GM12891 (cell line): ENCODE results near the gene MPND.

Experiments
- DNase-seq: peaks from one replicate; pipeline ENCODE4 v3.0.0; 2011; ENCODE audit warnings: low spot score; ENCODE audit not compliant: insufficient read length
- FAIRE-seq: peaks from 2 replicates; lab custom pipeline; 2011; peaks lifted over from hg19 to GRCh38; lab: Jason Lieb, UNC
- PAX5 ChIP-seq: IDR thresholded peaks from 2 replicates; pipeline ENCODE4 v1.6.1; 2011; ENCODE audit warnings: low read length, moderate library complexity, mild to moderate bottlenecking; ENCODE audit not compliant: insufficient read depth, severe bottlenecking
- POLR2A ChIP-seq: IDR thresholded peaks from 2 replicates; pipeline ENCODE4 v1.6.1; 2011; ENCODE audit warnings: low read depth, low read length, control low read depth
- POLR2AphosphoS5 ChIP-seq: IDR thresholded peaks from 2 replicates; pipeline ENCODE4 v1.6.1; 2011; ENCODE audit warnings: low read depth, low read length, control low read depth
- POU2F2 ChIP-seq: IDR thresholded peaks from 2 replicates; pipeline ENCODE4 v1.6.1; 2011; ENCODE audit warnings: low read depth, mild to moderate bottlenecking, control low read depth, low read length, moderate library complexity
- SPI1 ChIP-seq: IDR thresholded peaks from 2 replicates; pipeline ENCODE4 v1.6.1; 2011; ENCODE audit warnings: low read depth, low read length, control low read depth
- TAF1 ChIP-seq: IDR thresholded peaks from 2 replicates; pipeline ENCODE4 v1.6.1; 2011; ENCODE audit warnings: low read depth, low read length, control low read depth

Gene MPND

DNA sequence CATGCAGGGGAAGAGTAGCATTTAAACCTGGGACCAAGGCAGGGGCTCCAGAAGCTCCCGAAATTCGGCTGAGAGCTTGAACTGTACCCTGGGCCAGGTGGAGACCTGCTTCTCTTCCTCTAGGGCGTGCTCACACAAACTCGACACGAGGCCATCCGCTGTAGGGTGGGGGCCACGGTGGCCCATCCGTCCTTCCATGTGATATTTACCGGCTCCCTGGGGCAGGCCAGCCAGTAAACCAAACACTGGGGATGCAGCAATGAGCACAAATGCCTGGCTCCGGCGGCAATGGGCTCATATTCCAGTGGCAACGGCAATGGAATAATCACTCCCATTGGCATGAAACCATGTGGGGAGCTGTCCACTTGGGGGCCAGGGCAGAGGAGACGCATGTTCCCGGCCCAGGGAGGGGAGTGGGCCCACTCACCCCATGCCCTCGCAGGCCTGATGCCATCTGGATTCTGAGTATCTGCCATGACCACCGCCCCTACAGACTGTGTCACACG lies 46.2 kb downstream of the MPND start:
- no peak for FAIRE-seq
- DNase-seq, result no peak
- no peak for TF ChIP-seq POLR2A
- no peak for TF ChIP-seq POU2F2
- TF ChIP-seq POLR2AphosphoS5, result no peak

DNA sequence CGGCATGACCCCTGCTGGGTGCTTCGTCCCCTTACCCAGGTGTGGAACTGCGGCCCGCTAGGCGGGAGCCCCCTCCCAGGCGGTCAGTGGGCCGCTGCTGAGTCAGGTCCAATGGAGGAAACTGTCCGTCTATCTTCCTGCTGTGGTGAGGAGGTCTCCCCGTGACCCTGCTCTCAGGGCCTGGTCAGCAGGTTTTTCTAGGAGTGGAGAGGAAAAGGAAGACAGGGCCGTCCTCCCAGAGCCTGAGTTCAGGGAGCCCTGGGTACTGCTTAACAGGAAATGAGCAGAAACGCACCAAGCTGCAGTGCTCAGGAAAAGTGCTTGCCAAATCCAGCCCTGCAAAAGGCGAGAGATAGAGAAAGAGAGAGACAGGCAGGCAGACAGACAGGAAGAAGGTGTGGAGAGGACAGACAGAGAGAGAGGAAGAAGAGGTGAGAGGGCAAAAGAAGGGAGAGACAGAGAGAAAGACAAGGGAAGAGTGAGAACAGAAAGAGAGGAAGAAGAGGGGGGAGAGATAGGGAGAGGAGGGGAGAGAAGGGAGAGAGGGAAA lies 46.7 kb downstream of the MPND start:
- no peak for DNase-seq
- FAIRE-seq, result no peak
- no peak for TF ChIP-seq POLR2AphosphoS5
- TF ChIP-seq SPI1, result no peak
- no peak for TF ChIP-seq POU2F2
- TF ChIP-seq PAX5, result no peak
- no peak for TF ChIP-seq TAF1
- no peak for TF ChIP-seq POLR2A

DNA sequence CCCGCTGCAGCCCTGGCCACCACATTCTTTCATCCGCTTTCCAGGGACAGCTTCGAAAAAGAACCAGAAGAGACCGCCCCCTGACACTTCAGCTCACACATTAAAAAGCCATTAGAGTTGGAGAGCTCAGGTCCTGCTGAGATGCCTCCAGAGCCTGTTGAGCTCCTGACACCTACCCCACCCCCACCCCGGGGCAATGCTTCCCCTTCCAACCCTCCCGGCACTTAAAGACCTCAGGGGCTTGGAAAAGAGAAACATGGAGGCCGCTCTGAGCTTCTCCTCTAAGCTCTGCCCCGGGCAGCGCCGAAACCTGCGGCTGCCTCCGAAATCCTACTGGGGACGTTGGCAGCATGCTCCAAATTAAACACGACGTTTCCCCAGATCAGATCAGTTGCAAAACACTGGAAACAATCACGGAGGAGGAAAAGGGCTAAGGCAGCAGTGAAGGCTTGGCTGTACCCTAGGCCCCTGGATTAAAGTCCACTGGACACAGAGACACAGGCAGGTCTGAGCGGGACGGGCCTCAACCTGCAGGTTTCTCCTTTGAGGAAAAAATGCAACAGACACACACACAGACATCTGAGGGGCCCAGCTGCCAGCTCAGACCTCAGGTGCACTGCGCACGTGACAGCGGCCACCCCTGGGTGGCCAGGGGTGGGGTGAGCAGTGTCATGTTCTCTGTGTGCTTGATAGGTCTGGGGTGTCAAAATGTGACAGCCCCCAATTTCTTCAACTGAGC lies 47.4 kb downstream of the MPND start:
- DNase-seq (no peak), FAIRE-seq (no peak)
- TF ChIP-seq TAF1 (no peak), POU2F2 (no peak), SPI1 (no peak), POLR2AphosphoS5 (no peak; the same call in 1 of the 2 replicates), POLR2A (no peak), PAX5 (no peak)

DNA sequence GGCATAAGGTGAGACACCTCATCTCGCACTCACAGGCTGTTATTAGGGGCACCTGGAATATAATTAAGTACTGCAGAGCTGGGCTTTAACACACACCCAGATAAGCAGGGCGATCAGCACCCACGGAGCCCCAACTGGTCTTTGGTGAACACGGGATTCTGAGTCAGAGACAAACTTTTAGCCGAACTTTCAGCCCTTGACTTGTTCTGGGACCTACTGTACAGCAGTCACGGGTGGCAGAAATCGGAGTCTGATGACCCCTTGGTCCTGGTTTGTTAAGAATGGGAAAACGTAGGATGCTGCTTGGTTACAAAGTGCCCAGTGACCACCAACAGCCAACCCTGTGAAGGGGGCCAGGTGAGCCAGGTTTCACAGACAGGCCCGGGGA lies 47.9 kb downstream of the MPND start:
- no peak for FAIRE-seq
- no peak for DNase-seq
- no peak for TF ChIP-seq POU2F2

DNA sequence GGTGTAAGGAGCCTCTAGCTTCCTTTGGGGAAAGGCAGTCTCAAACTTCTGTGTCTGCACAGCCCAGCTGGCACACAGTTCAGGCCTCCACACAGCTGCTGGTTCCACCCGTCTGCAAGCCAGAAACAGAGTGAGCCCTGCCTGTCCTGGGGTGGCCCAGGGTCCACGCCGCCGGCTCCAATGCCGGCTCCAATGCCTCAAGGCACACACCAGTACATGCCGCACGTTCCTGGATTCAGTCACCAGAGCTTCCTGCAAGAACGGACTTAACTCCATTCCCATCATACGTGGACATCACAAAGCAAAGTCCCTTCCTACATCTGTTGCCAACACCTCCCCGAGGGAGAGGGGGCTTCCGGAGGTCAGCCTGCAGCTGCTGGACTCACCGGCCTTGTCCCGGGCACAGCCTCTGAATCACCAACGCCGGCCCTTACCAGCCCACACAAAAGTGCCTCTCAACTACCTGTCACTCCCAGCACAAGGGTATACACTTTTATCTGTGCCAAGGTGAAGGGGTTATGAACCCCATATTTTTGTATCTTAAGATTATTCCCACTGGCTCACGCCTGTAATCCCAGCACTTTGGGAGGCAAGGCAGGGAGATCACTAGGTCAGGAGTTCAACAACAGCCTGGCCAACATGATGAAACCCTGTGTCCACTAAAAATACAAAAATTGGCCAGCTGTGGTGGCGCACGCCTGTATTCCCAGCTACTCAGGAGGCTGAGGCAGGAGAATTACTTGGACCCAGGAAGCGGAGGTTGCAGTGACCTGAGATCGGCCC lies 48.5 kb downstream of the MPND start:
- FAIRE-seq, result no peak
- no peak for DNase-seq
- no peak for TF ChIP-seq TAF1
- TF ChIP-seq POU2F2, result no peak
- TF ChIP-seq POLR2AphosphoS5, result no peak
- no peak for TF ChIP-seq POLR2A
- no peak for TF ChIP-seq PAX5
- TF ChIP-seq SPI1, result no peak

DNA sequence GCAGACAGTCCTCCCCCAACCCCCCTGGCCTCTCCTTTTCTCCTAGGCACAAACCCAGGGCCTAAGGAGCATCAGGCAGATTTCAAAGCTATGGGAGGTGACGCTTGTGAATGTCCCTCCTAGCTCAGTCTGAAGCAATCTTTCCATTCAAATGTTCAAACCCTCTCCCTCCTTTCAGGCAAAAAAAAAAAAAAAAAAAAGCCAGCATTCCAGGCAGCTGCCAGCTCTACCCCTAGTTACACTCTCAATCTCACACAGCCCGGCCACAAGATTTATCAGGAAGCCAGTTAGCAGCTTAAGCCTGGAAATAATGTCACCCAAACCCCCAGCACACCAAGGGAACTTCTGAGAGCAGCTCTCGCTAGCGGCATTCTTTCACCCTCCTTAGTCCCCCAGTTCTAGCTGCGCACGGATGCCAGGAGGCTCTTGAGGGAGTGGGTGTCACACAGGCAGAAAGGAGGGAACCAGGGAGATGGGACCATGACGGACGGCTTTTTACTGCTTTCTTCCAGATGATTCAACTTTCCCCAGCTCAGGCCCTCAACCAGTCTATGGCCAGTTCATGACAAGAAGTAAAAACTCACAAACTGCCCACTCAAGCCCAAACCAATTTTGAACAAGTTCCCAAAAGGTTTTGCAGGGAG lies 50.7 kb downstream of the MPND start:
- no peak for TF ChIP-seq TAF1
- TF ChIP-seq PAX5, result no peak
- no peak for TF ChIP-seq SPI1
- no peak for TF ChIP-seq POU2F2
- no peak for TF ChIP-seq POLR2AphosphoS5
- TF ChIP-seq POLR2A, result no peak
- no peak for DNase-seq
- no peak for FAIRE-seq

DNA sequence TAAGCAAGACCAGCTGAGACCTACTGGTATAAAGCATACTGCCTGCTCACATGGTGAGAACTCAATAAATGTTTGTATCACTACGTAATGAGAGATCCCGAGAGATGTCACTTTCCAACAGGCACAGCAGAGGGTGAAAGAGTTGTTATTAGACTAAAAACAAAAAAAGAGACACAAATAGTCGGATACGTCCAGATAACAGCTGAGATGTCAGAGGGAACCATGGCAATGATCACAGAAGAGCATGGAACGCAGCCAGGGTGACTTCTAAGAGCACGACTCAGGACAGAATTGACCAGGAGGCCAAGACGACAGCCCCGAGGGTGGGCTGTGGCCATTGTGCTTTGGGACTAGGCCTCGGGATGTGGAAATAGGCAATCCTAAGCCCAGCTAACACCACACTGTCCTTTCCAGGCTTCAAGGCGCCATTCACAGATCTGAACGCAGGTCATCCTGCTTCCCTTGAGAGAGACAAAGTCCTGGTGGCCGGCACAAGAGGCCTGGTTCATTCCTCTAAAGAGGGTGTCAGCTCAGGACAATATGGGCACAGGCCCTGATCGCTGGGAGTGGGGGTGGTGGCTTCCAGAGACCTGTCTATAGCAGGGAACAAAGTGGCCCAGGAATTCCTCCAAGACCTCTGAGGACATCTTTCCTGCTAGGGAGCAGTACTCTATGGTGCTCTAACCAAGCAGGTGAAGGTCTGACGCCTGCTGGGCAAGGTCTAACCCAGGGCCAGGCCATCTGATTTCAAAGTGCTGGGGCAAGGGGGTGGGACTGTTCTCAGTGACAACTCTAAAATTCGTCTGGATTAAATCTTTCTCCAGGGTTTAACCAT lies 53.8 kb downstream of the MPND start:
- DNase-seq, result no peak
- TF ChIP-seq TAF1 (no peak), POLR2AphosphoS5 (no peak), POU2F2 (no peak), POLR2A (no peak), SPI1 (no peak), PAX5 (no peak)
- no peak for FAIRE-seq

DNA sequence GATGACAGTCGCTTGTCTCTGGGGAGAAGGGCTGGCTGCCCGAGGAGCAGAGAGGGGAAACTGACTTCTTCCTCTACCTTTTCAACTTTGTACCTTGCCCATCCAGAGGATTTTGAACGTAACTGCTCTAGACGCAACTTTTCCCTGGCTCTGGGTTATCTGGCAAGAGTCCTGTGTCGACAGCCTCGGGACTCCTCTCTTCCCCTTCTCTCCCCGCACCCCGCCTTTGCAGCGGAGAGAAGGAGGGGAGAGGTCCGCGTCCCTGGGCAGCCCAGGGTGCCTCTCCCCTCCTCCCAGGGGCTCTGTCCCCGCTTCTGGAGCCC lies 56.4 kb downstream of the MPND start:
- FAIRE-seq (peak; percentile 54), DNase-seq (no peak)
- TF ChIP-seq POU2F2 (no peak), POLR2AphosphoS5 (no peak), POLR2A (no peak)

DNA sequence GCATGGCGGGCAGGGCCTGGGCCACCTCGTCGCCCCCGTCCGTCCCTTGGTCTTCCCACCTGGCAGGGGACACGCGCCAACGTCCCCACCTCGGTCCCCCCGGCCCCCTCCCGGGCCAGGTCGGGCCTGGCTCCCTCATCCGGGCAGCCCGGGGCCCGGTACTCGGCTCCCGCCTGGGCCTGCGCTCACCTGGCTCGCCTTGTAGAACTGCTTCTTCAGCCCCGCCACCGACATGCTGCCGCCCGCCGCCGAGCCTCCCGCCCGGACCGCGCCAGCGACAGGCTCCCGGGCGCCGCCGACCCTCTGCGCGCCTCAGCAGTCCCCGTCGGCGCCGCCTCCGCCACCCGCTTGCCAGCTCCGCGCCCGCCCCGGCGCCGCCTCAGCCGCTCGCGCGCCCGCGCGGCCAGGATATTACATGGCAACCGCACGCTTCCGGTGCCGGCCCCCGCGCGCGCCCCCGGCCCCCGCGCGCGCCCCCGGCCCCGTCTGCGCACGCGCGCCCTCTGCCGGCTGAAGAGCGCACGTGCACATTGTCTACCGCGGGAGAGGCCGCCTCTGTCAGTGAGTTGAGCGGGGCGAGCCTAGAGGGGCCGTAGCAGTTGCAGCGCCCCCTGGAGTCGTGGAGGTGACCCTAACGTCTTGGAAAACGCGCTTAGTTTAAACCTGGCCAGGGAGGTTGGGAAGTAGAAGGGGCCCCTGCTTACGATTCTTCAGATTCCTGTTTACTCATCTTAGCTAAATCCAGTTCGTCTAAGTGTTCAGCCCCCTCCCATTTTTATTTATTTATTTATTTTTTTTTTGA lies 57.0 kb downstream of the MPND start, which contains the start of gene SH3GL1:
Gene SH3GL1, minus strand, starts transcription at position 413 of the 802 bp plus-strand sequence. Its CDS starts 179 bp downstream, at position 234.
- DNase-seq (peak; percentile 72), FAIRE-seq (peak; percentile 98)
- peak; percentile 3 for TF ChIP-seq PAX5
- TF ChIP-seq POU2F2, result no peak
- TF ChIP-seq POLR2AphosphoS5, result 0 out of 2 replicates have a peak, but pooled peaks have one; percentile 50
- TF ChIP-seq TAF1, result peak; percentile 38; the same call in 1 of the 2 replicates
- TF ChIP-seq SPI1, result no peak
- TF ChIP-seq POLR2A, result peak; percentile 52; the same call in 1 of the 2 replicates
